Panc1 (cell line): ENCODE results near the gene TMEM151A. TPM values are rescaled to one million over a fixed set of nuclear protein-coding genes. Genes with fewer than 3 reads are reported as not detected.

Experiments
- ATAC-seq: fragments of 200-7000 bp; cut with Tn5 transposase; 2 replicates; pipeline ENCODE4 v1.9.1; 2020; ENCODE audit warnings: mild to moderate bottlenecking, moderate library complexity
- BruUV-seq: library from RNA; stranded (reverse); fragments of 400-500 nt; replicated peaks from 2 replicates; lab custom pipeline; 2021; lab: Mats Ljungman, UMichigan
- CTCF ChIA-PET: fragments of 300-600 bp; sonication (Branson Sonifier 250); formaldehyde crosslinking; loops from one replicate; lab custom pipeline; 2022; ENCODE audit warnings: antibody characterized with exemption; lab: Charles Lee
- POLR2A ChIA-PET: fragments of 300-600 bp; sonication (Branson Sonifier 250); formaldehyde crosslinking; loops from one replicate; lab custom pipeline; 2022; ENCODE audit warnings: antibody characterized with exemption; lab: Charles Lee
- DNase-seq: peaks from one replicate; pipeline ENCODE4 v3.0.0-alpha.2; 2010; ENCODE audit warnings: low read depth, low spot score
- H3K27ac ChIP-seq: 2 replicates; pipeline ENCODE4 v1.5.1; 2011; ENCODE audit warnings: mild to moderate bottlenecking, low read length, inconsistent platforms
- H3K27me3 ChIP-seq: fragments of 200-500 bp; sonication (Bioruptor generic); 2 replicates; pipeline ENCODE4 v1.6.0; 2014; ENCODE audit warnings: low read length, inconsistent platforms; ENCODE audit not compliant: control insufficient read depth, insufficient read depth
- H3K36me3 ChIP-seq: fragments of 200-500 bp; sonication (Bioruptor generic); 2 replicates; pipeline ENCODE4 v1.5.1; 2014; ENCODE audit warnings: inconsistent platforms, mild to moderate bottlenecking, low read length, moderate library complexity; ENCODE audit not compliant: control insufficient read depth, insufficient read depth
- H3K4me1 ChIP-seq: 2 replicates; pipeline ENCODE4 v1.5.1; 2011; ENCODE audit warnings: inconsistent platforms, mild to moderate bottlenecking, low read length, moderate library complexity; ENCODE audit not compliant: control insufficient read depth, insufficient read depth
- H3K4me3 ChIP-seq, 2 experiments: 2 replicates each; pipeline ENCODE4 v1.5.1; 2011 to 2012; ENCODE audit warnings: low read depth in 2 of 2, low read length in 2 of 2, mild to moderate bottlenecking in 2 of 2, inconsistent platforms in 1 of 2, moderate library complexity in 1 of 2
- H3K9me3 ChIP-seq: fragments of 200-500 bp; sonication (Bioruptor generic); 2 replicates; pipeline ENCODE4 v1.5.1; 2014; ENCODE audit warnings: low read depth, mild to moderate bottlenecking, inconsistent platforms, low read length, moderate library complexity; ENCODE audit not compliant: control insufficient read depth, insufficient read depth
- POLR2AphosphoS5 ChIP-seq: IDR thresholded peaks from 2 replicates; pipeline ENCODE4 v1.6.1; 2012; ENCODE audit warnings: mild to moderate bottlenecking, low read depth, low read length, moderate library complexity
- SIN3A ChIP-seq: IDR thresholded peaks from 2 replicates; pipeline ENCODE4 v1.6.1; 2012; ENCODE audit warnings: low read depth, mild to moderate bottlenecking, low read length, moderate library complexity, borderline replicate concordance; ENCODE audit not compliant: insufficient read depth
- TCF7L2 ChIP-seq: IDR thresholded peaks from 2 replicates; pipeline ENCODE4 v1.6.1; 2011; ENCODE audit warnings: mild to moderate bottlenecking, low read depth, low read length, inconsistent platforms
- in situ Hi-C: cut with HindIII; loops from 2 replicates; pipeline ENCODE4 v1.10.0; 2016; ENCODE audit warnings: low sequenced_read_pairs, low pct_unique_long_range_greater_than_20kb
- intact Hi-C: fragments of 100-400 bp; cut with micrococcal nuclease; formaldehyde crosslinking; loops from one replicate; pipeline ENCODE4 v1.10.0; 2022; ENCODE audit not compliant: unreplicated experiment
- total RNA-seq: library from RNA; stranded (reverse); gene quantifications from one replicate; pipeline ENCODE4 v1.2.1, GENCODE V29; 2021; ENCODE audit not compliant: unreplicated experiment
- TF ChIP-seq, protein P1 (sequence below), 2 experiments: IDR thresholded peaks; 2 replicates each; pipeline ENCODE4 v1.6.1; 2011 to 2012; ENCODE audit warnings: low read depth in 2 of 2, control low read depth in 1 of 2, low read length in 1 of 2, mild to moderate bottlenecking in 1 of 2, moderate library complexity in 1 of 2; ENCODE audit not compliant: insufficient read depth in 1 of 2
- TF ChIP-seq, protein P2 (sequence below): fragments of 450-650 bp; IDR thresholded peaks from 2 replicates; pipeline ENCODE4 v1.5.1; 2017; ENCODE audit warnings: mild to moderate bottlenecking

The TMEM151A gene
- total RNA-seq, 1 experiment from 2014 or later = 11.0 TPM

DNA sequence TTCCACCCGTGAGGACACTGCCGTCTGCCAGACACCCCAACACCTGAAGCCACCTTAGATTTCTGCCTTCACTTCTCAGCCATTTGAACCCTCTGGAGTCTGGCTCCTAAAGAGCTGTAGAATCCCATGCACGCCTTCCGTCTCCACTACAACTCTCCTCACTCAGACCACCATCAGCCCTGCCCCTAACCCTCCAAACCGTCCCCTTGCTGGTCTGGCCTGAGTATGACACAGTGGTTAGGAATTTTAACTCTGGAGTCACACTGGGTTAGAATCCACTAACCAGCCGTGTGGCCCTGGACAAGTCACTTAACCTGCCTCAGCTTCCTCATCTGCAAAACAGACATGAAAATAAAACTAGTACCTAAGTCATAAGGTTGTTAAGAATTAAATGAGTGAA is 10.7 kb upstream of the TMEM151A start:
- no peaks in the 10 kb centered on the region for H3K27me3 ChIP-seq
- DNase-seq = no peak
- no peak overlapping the region for H3K4me3 ChIP-seq
- no peaks in the 10 kb centered on the region for H3K9me3 ChIP-seq
- ChIA-PET CTCF (no interaction called here), POLR2A (interaction anchor here (1.2 to 1.4 kb wide), 2 partner anchors 8 to 10 kb away, joined by 4 to 9 read pairs; partner anchors contain the start of genes TMEM151A and YIF1A)
- TF ChIP-seq, protein P1, sequence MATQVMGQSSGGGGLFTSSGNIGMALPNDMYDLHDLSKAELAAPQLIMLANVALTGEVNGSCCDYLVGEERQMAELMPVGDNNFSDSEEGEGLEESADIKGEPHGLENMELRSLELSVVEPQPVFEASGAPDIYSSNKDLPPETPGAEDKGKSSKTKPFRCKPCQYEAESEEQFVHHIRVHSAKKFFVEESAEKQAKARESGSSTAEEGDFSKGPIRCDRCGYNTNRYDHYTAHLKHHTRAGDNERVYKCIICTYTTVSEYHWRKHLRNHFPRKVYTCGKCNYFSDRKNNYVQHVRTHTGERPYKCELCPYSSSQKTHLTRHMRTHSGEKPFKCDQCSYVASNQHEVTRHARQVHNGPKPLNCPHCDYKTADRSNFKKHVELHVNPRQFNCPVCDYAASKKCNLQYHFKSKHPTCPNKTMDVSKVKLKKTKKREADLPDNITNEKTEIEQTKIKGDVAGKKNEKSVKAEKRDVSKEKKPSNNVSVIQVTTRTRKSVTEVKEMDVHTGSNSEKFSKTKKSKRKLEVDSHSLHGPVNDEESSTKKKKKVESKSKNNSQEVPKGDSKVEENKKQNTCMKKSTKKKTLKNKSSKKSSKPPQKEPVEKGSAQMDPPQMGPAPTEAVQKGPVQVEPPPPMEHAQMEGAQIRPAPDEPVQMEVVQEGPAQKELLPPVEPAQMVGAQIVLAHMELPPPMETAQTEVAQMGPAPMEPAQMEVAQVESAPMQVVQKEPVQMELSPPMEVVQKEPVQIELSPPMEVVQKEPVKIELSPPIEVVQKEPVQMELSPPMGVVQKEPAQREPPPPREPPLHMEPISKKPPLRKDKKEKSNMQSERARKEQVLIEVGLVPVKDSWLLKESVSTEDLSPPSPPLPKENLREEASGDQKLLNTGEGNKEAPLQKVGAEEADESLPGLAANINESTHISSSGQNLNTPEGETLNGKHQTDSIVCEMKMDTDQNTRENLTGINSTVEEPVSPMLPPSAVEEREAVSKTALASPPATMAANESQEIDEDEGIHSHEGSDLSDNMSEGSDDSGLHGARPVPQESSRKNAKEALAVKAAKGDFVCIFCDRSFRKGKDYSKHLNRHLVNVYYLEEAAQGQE (IDR thresholded peaks at IDR 0.05; ENCODE audit: insufficient read depth in 1 of 2, low read depth in 2 of 2, low read length in 1 of 2) = no peak
- TF ChIP-seq SIN3A = no peak
- no peak for TF ChIP-seq POLR2AphosphoS5
- TF ChIP-seq, protein P2, sequence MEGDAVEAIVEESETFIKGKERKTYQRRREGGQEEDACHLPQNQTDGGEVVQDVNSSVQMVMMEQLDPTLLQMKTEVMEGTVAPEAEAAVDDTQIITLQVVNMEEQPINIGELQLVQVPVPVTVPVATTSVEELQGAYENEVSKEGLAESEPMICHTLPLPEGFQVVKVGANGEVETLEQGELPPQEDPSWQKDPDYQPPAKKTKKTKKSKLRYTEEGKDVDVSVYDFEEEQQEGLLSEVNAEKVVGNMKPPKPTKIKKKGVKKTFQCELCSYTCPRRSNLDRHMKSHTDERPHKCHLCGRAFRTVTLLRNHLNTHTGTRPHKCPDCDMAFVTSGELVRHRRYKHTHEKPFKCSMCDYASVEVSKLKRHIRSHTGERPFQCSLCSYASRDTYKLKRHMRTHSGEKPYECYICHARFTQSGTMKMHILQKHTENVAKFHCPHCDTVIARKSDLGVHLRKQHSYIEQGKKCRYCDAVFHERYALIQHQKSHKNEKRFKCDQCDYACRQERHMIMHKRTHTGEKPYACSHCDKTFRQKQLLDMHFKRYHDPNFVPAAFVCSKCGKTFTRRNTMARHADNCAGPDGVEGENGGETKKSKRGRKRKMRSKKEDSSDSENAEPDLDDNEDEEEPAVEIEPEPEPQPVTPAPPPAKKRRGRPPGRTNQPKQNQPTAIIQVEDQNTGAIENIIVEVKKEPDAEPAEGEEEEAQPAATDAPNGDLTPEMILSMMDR = no peak
- no peak for TF ChIP-seq TCF7L2
- no peaks in the 10 kb centered on the region for H3K36me3 ChIP-seq
- in situ Hi-C loops = no loop called here
- intact Hi-C loops = no loop called here
- no TSS peak for BruUV-seq
- peaks cover 38% of the 10 kb centered on the region for H3K4me1 ChIP-seq
- no peak overlapping the region; the same call in 1 of the 2 replicates for H3K27ac ChIP-seq
- no peak for ATAC-seq

DNA sequence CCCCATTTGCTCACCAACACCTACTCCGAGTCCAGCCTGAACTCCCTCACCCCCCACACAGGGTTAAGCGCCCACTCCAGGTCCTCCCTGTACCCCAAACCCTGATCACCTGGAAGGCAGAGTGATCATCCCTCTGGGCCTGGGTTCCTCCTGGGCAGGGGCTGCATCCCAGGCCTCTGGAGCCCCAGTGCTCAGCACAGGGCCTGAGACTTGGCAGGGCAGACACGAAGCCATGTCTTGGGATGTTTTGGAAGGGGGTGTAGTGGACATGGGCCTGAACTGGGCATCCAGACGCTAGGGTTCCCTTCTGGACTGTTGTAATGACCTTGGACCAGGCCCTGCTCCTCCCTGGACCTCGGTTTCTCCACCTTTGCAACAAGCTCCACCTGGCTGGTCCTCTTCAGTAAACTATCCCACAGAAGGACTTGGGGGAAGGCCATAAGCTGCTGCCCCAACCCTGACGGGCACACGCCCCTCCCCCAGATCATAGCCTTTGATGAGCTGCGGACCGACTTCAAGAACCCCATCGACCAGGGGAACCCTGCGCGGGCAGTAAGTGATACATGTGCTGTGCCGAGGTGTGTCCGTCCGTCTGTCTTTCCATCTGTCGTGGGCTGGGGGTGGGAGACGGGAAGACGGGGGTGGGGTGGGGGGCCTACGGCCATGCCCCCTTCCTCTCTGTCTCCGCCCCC is 9.8 kb upstream of the TMEM151A start:
- Histone ChIP-seq H3K4me3 (no peak overlapping the region), H3K9me3 (no peaks in the 10 kb centered on the region), H3K36me3 (no peaks in the 10 kb centered on the region), H3K27me3 (no peaks in the 10 kb centered on the region), H3K27ac (no peak overlapping the region), H3K4me1 (peaks cover 38% of the 10 kb centered on the region)
- BruUV-seq = no TSS peak
- ChIA-PET CTCF (interaction anchor here (0.5 to 1.5 kb wide), 4 partner anchors 23 to 290 kb away, joined by 3 read pairs; no protein-coding TSS in a partner anchor), POLR2A (no interaction called here)
- intact Hi-C loops = no loop called here
- DNase-seq (no peak), ATAC-seq (no peak)
- TF ChIP-seq SIN3A (no peak), POLR2AphosphoS5 (no peak), TCF7L2 (no peak)
- TF ChIP-seq, protein P2 = no peak
- TF ChIP-seq, protein P1 (IDR thresholded peaks at IDR 0.05; ENCODE audit: insufficient read depth in 1 of 2, low read depth in 2 of 2, low read length in 1 of 2) = no peak
- in situ Hi-C loops = no loop called here
